Smooth muscle cell (in vitro differentiated cells): ENCODE results near the gene EPB41L5. TPM values are rescaled to one million over a fixed set of nuclear protein-coding genes. Genes with fewer than 3 reads are reported as not detected.
"Not testable (repeated sequence)": the region's sequence is repeated elsewhere in the genome, so short reads cannot be mapped to it uniquely, and the experiment has no call there.

Experiments used
- DNase-seq: peaks from one replicate; lab custom pipeline; 2025; ENCODE audit not compliant: unreplicated experiment; lab: John Stamatoyannopoulos, UW
- H2AFZ ChIP-seq: fragments of 200-600 bp; sonication (generic); 2 replicates; pipeline ENCODE4 v1.6.0; 2016; ENCODE audit warnings: antibody characterized with exemption, low read depth, mild to moderate bottlenecking
- H3F3A ChIP-seq: fragments of 200-600 bp; sonication (generic); 2 replicates; pipeline ENCODE4 v1.6.0; 2017; ENCODE audit warnings: antibody characterized with exemption, low read depth
- H3K27ac ChIP-seq: fragments of 200-600 bp; sonication (generic); 2 replicates; pipeline ENCODE4 v1.5.1; 2016; ENCODE audit warnings: low read depth, mild to moderate bottlenecking
- H3K27me3 ChIP-seq: fragments of 200-600 bp; sonication (generic); 2 replicates; pipeline ENCODE4 v1.6.1; 2016; ENCODE audit warnings: low read depth, mild to moderate bottlenecking
- H3K36me3 ChIP-seq: fragments of 200-600 bp; sonication (generic); 2 replicates; pipeline ENCODE4 v1.5.1; 2016; ENCODE audit warnings: low read depth
- H3K4me1 ChIP-seq: fragments of 200-600 bp; sonication (generic); 2 replicates; pipeline ENCODE4 v1.5.1; 2016; ENCODE audit warnings: low read depth
- H3K4me2 ChIP-seq: fragments of 200-600 bp; sonication (generic); 2 replicates; pipeline ENCODE4 v1.6.0; 2016; ENCODE audit warnings: mild to moderate bottlenecking
- H3K4me3 ChIP-seq: fragments of 200-600 bp; sonication (generic); 2 replicates; pipeline ENCODE4 v1.5.1; 2016; ENCODE audit warnings: mild to moderate bottlenecking
- H3K79me2 ChIP-seq: fragments of 200-600 bp; sonication (generic); 2 replicates; pipeline ENCODE4 v1.6.0; 2016; ENCODE audit warnings: low read depth, mild to moderate bottlenecking
- H3K9ac ChIP-seq: fragments of 200-600 bp; sonication (generic); 2 replicates; pipeline ENCODE4 v1.6.0; 2016; ENCODE audit warnings: low read depth
- H3K9me3 ChIP-seq: fragments of 200-600 bp; sonication (generic); replicated peaks from 2 replicates; pipeline ENCODE4 v1.5.1; 2016; ENCODE audit warnings: low read depth
- H4K20me1 ChIP-seq: fragments of 200-600 bp; sonication (generic); 2 replicates; pipeline ENCODE4 v1.6.0; 2016; ENCODE audit warnings: low read depth
- WGBS: methylation state at CpG from one replicate; pipeline ENCODE4 v1.1.7; 2016; ENCODE audit warnings: low lambda C conversion rate; 5-methylcytosine and 5-hydroxymethylcytosine counted together
- polyA plus RNA-seq: library from polyadenylated mRNA; unstranded; fragments of >200 nt; fragmentation: Nextera tagmentation; extraction: Ambion mirVana; gene quantifications from 2 replicates; pipeline ENCODE4 v1.2.1, GENCODE V29; 2016
- total RNA-seq: library from RNA; depleted of rRNA; stranded (reverse); fragments of >200 nt; gene quantifications from 2 replicates; pipeline ENCODE4 v1.2.3, GENCODE V29; 2014
- TF ChIP-seq, protein P1 (sequence below): fragments of 200-600 bp; sonication (generic); IDR thresholded peaks from 2 replicates; pipeline ENCODE4 v1.5.1; 2017; ENCODE audit warnings: borderline replicate concordance, mild to moderate bottlenecking, antibody characterized with exemption; ENCODE audit not compliant: insufficient read depth, poor library complexity, severe bottlenecking

Gene EPB41L5
- total and polyA plus RNA-seq, 2 experiments from 2014 or later, result 4.6 to 17.2 TPM

DNA sequence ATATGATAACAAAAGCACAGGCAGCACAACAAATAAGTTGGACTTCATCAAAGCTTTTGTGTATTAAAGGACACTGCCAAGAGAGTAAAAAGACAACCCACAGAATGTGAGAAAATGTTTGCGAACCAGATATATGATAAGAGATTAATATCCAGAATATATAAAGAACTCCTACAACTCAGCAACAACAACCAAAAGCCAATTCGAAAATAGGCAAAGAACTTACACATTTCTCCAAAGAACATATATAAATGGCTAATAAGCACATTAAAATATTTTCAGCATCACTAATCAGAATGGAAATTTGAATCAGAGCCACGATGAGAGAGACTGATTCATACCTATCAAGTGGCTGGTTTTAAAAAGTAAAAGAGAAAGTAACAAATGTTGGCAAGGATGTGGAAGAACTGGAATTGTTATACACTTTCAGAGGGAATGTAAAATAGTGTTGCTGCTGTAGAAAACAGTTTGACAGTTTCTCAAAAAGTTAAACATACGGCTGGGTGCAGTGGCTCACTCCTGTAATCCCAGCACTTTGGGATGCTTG is 25.2 kb downstream of the EPB41L5 start:
- Histone ChIP-seq H3K27me3 (no peaks in the 10 kb centered on the region), H4K20me1 (peaks cover 4% of the 10 kb centered on the region), H3K4me2 (no peak overlapping the region), H2AFZ (no peak overlapping the region), H3K4me3 (no peak overlapping the region), H3K4me1 (no peaks in the 10 kb centered on the region), H3K27ac (no peak overlapping the region), H3F3A (no peaks in the 10 kb centered on the region), H3K9ac (no peak overlapping the region), H3K36me3 (no peaks in the 10 kb centered on the region), H3K79me2 (peaks cover 20% of the 10 kb centered on the region), H3K9me3 (no peaks in the 10 kb centered on the region)
- TF ChIP-seq, protein P1, sequence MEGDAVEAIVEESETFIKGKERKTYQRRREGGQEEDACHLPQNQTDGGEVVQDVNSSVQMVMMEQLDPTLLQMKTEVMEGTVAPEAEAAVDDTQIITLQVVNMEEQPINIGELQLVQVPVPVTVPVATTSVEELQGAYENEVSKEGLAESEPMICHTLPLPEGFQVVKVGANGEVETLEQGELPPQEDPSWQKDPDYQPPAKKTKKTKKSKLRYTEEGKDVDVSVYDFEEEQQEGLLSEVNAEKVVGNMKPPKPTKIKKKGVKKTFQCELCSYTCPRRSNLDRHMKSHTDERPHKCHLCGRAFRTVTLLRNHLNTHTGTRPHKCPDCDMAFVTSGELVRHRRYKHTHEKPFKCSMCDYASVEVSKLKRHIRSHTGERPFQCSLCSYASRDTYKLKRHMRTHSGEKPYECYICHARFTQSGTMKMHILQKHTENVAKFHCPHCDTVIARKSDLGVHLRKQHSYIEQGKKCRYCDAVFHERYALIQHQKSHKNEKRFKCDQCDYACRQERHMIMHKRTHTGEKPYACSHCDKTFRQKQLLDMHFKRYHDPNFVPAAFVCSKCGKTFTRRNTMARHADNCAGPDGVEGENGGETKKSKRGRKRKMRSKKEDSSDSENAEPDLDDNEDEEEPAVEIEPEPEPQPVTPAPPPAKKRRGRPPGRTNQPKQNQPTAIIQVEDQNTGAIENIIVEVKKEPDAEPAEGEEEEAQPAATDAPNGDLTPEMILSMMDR, result no peak
- DNase-seq, result no peak
- 97% methylated on average over 4 of the region's 4 CpGs for WGBS

DNA sequence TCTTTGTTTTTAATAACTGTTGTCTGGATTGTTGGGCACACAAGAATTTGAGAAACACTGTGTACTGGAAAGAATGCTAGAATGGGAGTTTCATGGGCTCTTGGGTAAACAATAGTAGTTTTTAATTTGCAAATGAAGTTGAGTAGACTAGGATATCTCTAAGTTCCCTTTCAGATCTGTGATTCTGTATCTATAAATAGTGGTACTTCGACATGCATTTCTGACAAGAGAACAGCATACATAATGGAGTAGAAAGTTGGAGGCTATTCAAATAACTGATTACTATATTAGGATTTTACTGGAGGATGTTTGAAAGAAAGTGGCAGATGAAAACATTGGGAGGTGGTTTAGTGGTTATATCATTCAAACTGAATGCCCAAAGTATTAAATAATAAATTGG is 29.5 kb downstream of the EPB41L5 start:
- no peak overlapping the region for H3K4me3 ChIP-seq
- H2AFZ ChIP-seq, result no peak overlapping the region
- H3K4me2 ChIP-seq, result no peak overlapping the region
- peaks cover 10% of the 10 kb centered on the region for H3K36me3 ChIP-seq
- H3K79me2 ChIP-seq, result peaks cover 15% of the 10 kb centered on the region
- H3K9ac ChIP-seq, result no peak overlapping the region
- peaks cover 3% of the 10 kb centered on the region for H3K9me3 ChIP-seq
- H3K27me3 ChIP-seq, result no peaks in the 10 kb centered on the region
- TF ChIP-seq, protein P1, result no peak
- no peak overlapping the region for H3K27ac ChIP-seq
- no peaks in the 10 kb centered on the region for H3F3A ChIP-seq
- H4K20me1 ChIP-seq, result peaks cover 4% of the 10 kb centered on the region
- DNase-seq, result no peak
- no peaks in the 10 kb centered on the region for H3K4me1 ChIP-seq
- 79% methylated on average over 1 of the region's 1 CpG for WGBS

- Histone ChIP-seq H3K9me3 (peaks cover 3% of the 10 kb centered on the region), H3K36me3 (peaks cover 10% of the 10 kb centered on the region), H3K4me1 (no peaks in the 10 kb centered on the region), H2AFZ (no peak overlapping the region), H3F3A (no peaks in the 10 kb centered on the region), H4K20me1 (peaks cover 4% of the 10 kb centered on the region), H3K27ac (no peak overlapping the region), H3K4me2 (no peak overlapping the region), H3K4me3 (no peak overlapping the region), H3K79me2 (peaks cover 8% of the 10 kb centered on the region), H3K9ac (no peak overlapping the region), H3K27me3 (no peaks in the 10 kb centered on the region)
- DNase-seq, result no peak
- TF ChIP-seq, protein P1, result no peak
Measured at GRCh38 chr2:120044336-120044735, 31.5 kb downstream of the EPB41L5 start.

GRCh38 chr2:120045775-120046174 is 32.9 kb downstream of the EPB41L5 start:
- H3K4me3 ChIP-seq, H3K9ac ChIP-seq, H4K20me1 ChIP-seq, H3K27ac ChIP-seq, H2AFZ ChIP-seq, H3K27me3 ChIP-seq, H3K4me1 ChIP-seq, H3K4me2 ChIP-seq, DNase-seq, H3K79me2 ChIP-seq, H3K9me3 ChIP-seq, H3F3A ChIP-seq: not testable (repeated sequence)
- H3K36me3 ChIP-seq, result peaks cover 10% of the 10 kb centered on the region
- 96% methylated on average over 4 of the region's 4 CpGs for WGBS

DNA sequence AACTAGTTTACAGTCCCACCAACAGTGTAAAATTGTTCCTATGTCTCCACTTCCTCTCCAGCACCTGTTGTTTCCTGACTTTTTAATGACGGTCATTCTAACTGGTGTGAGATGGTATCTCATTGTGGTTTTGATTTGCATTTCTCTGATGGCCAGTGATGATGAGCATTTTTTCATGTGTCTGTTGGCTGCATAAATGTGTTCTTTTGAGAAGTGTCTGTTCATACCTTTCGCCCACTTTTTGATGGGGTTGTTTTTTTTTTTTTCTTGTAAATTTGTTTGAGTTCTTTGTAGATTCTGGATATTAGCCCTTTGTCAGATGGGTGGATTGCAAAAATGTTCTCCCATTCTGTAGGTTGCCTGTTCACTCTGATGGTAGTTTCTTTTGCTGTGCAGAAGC is 33.4 kb downstream of the EPB41L5 start:
- H3K9me3 ChIP-seq, H3K79me2 ChIP-seq, H3K4me3 ChIP-seq, H2AFZ ChIP-seq, H3K9ac ChIP-seq, H4K20me1 ChIP-seq, H3F3A ChIP-seq, H3K27me3 ChIP-seq, H3K27ac ChIP-seq, DNase-seq, H3K4me2 ChIP-seq, H3K4me1 ChIP-seq: not testable (repeated sequence)
- WGBS, result 98% methylated on average over 2 of the region's 2 CpGs
- peaks cover 10% of the 10 kb centered on the region for H3K36me3 ChIP-seq
